ENCODE data around the gene AP1AR. TPM values are rescaled to one million over a fixed set of nuclear protein-coding genes. Genes with fewer than 3 reads are reported as not detected.

The AP1AR gene
- total and polyA plus RNA-seq, 2 of the 8 experiments (the other 6 are each of a cell fraction or from before 2014, with no cell fraction given) = 5.3 to 27.7 TPM

- TF ChIP-seq, protein P1, sequence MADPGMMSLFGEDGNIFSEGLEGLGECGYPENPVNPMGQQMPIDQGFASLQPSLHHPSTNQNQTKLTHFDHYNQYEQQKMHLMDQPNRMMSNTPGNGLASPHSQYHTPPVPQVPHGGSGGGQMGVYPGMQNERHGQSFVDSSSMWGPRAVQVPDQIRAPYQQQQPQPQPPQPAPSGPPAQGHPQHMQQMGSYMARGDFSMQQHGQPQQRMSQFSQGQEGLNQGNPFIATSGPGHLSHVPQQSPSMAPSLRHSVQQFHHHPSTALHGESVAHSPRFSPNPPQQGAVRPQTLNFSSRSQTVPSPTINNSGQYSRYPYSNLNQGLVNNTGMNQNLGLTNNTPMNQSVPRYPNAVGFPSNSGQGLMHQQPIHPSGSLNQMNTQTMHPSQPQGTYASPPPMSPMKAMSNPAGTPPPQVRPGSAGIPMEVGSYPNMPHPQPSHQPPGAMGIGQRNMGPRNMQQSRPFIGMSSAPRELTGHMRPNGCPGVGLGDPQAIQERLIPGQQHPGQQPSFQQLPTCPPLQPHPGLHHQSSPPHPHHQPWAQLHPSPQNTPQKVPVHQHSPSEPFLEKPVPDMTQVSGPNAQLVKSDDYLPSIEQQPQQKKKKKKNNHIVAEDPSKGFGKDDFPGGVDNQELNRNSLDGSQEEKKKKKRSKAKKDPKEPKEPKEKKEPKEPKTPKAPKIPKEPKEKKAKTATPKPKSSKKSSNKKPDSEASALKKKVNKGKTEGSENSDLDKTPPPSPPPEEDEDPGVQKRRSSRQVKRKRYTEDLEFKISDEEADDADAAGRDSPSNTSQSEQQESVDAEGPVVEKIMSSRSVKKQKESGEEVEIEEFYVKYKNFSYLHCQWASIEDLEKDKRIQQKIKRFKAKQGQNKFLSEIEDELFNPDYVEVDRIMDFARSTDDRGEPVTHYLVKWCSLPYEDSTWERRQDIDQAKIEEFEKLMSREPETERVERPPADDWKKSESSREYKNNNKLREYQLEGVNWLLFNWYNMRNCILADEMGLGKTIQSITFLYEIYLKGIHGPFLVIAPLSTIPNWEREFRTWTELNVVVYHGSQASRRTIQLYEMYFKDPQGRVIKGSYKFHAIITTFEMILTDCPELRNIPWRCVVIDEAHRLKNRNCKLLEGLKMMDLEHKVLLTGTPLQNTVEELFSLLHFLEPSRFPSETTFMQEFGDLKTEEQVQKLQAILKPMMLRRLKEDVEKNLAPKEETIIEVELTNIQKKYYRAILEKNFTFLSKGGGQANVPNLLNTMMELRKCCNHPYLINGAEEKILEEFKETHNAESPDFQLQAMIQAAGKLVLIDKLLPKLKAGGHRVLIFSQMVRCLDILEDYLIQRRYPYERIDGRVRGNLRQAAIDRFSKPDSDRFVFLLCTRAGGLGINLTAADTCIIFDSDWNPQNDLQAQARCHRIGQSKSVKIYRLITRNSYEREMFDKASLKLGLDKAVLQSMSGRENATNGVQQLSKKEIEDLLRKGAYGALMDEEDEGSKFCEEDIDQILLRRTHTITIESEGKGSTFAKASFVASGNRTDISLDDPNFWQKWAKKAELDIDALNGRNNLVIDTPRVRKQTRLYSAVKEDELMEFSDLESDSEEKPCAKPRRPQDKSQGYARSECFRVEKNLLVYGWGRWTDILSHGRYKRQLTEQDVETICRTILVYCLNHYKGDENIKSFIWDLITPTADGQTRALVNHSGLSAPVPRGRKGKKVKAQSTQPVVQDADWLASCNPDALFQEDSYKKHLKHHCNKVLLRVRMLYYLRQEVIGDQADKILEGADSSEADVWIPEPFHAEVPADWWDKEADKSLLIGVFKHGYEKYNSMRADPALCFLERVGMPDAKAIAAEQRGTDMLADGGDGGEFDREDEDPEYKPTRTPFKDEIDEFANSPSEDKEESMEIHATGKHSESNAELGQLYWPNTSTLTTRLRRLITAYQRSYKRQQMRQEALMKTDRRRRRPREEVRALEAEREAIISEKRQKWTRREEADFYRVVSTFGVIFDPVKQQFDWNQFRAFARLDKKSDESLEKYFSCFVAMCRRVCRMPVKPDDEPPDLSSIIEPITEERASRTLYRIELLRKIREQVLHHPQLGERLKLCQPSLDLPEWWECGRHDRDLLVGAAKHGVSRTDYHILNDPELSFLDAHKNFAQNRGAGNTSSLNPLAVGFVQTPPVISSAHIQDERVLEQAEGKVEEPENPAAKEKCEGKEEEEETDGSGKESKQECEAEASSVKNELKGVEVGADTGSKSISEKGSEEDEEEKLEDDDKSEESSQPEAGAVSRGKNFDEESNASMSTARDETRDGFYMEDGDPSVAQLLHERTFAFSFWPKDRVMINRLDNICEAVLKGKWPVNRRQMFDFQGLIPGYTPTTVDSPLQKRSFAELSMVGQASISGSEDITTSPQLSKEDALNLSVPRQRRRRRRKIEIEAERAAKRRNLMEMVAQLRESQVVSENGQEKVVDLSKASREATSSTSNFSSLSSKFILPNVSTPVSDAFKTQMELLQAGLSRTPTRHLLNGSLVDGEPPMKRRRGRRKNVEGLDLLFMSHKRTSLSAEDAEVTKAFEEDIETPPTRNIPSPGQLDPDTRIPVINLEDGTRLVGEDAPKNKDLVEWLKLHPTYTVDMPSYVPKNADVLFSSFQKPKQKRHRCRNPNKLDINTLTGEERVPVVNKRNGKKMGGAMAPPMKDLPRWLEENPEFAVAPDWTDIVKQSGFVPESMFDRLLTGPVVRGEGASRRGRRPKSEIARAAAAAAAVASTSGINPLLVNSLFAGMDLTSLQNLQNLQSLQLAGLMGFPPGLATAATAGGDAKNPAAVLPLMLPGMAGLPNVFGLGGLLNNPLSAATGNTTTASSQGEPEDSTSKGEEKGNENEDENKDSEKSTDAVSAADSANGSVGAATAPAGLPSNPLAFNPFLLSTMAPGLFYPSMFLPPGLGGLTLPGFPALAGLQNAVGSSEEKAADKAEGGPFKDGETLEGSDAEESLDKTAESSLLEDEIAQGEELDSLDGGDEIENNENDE (IDR thresholded peaks at IDR 0.05; ENCODE audit: insufficient replicate concordance, low read length) = no peak
- TF ChIP-seq PHF8 (conservative IDR thresholded peaks at IDR 0.05; ENCODE audit: low read depth, low read length) = no peak
- no peak for TF ChIP-seq SIX5 (IDR thresholded peaks at IDR 0.05; ENCODE audit: low read depth, low read length)
- no peak for TF ChIP-seq CHD2 (IDR thresholded peaks at IDR 0.05; ENCODE audit: low read length)
Observed at GRCh38 chr4:112311516-112311915, 79.9 kb downstream of the AP1AR start (continued).
